Coronary artery (tissue), 2 donors: ENCODE results near the gene PRUNE2.
A peak's percentile ranks its signal among the peaks of the same experiment; 100 is the strongest.

Source experiments
- DNase-seq: peaks from one replicate; pipeline ENCODE4 v3.0.0-alpha.2; 2017; ENCODE audit warnings: low spot score
- H3K27ac ChIP-seq, 2 donors: fragments of 200-600 bp; sonication (generic); one replicate each; pipeline ENCODE4 v1.5.1; 2016 to 2019
- H3K4me3 ChIP-seq: fragments of 200-600 bp; sonication (generic); 2 replicates; pipeline ENCODE4 v1.5.1; 2016; ENCODE audit warnings: mild to moderate bottlenecking, moderate library complexity
- TF ChIP-seq, protein P1 (sequence below): fragments of 200-600 bp; sonication (generic); IDR thresholded peaks from one replicate; pipeline ENCODE4 v1.5.1; 2019; ENCODE audit warnings: antibody characterized with exemption

PRUNE2 gene

DNA sequence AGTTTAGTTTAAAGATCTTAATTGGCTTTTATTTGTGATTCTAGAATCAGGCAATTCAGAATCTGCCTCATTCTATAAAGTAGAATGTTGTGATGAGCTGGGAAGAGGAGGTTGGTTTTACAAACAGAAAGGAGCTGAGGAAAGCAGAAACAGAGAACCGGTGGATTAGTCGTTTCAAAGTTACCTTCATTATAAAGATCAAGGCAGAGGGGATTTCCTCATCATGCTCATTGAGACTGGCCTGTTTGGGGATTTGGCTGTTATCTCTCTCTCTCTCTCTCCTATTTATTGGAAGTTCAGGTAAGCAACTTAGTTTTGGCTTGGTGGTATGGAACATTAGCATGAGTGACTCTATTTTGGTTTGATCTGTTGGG lies 313.0 kb downstream of the PRUNE2 start:
- Histone ChIP-seq H3K4me3 (no peak overlapping the region), H3K27ac (no peak overlapping the region)
- DNase-seq = no peak
- TF ChIP-seq, protein P1, sequence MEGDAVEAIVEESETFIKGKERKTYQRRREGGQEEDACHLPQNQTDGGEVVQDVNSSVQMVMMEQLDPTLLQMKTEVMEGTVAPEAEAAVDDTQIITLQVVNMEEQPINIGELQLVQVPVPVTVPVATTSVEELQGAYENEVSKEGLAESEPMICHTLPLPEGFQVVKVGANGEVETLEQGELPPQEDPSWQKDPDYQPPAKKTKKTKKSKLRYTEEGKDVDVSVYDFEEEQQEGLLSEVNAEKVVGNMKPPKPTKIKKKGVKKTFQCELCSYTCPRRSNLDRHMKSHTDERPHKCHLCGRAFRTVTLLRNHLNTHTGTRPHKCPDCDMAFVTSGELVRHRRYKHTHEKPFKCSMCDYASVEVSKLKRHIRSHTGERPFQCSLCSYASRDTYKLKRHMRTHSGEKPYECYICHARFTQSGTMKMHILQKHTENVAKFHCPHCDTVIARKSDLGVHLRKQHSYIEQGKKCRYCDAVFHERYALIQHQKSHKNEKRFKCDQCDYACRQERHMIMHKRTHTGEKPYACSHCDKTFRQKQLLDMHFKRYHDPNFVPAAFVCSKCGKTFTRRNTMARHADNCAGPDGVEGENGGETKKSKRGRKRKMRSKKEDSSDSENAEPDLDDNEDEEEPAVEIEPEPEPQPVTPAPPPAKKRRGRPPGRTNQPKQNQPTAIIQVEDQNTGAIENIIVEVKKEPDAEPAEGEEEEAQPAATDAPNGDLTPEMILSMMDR = no peak

DNA sequence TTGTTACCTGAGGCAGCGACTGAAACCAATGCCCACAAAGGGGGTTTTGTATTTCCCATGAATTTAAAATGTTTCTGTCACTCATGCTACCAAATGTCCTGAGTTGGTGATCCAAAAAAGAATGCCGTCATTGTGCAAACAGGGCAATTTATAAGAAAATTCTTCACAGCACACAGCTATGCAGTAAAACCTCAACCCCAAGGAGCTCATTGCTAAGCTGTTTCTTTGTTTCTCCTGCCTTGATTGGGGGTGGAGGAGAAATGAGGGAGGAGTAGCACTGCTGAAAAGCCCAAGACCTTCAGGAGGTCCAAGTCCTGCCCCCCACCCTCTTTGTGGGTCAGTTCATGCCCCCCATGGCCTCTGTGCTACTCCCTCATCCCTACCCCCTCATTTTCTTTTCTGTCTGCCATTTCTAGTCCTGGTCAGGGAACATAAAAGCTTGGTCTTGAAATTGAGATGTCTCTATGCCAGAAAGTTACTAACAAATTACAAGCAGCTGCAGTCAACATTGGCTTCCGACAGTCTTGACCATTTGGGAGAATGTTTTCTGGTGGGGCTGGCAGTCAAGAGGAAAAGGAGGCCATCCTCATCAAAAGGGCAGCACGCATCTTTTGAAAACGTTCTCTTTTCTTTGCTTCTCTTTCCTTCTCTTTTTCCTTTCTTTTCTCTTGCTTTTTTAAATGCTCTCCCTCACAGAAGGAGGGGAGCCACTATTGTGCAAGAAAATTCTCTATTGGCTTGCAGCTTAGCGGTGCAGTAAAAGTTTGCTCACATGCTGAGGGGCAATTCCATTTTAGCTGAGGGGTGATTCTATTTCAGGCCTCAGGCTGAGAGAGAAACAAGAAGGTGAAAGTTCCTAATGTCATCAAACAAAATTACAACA lies 313.6 kb downstream of the PRUNE2 start:
- H3K4me3 ChIP-seq = no peak overlapping the region
- H3K27ac ChIP-seq = peak overlapping the region in 1 of 2 donors; percentile 13
- no peak for DNase-seq
- TF ChIP-seq, protein P1 = no peak

DNA sequence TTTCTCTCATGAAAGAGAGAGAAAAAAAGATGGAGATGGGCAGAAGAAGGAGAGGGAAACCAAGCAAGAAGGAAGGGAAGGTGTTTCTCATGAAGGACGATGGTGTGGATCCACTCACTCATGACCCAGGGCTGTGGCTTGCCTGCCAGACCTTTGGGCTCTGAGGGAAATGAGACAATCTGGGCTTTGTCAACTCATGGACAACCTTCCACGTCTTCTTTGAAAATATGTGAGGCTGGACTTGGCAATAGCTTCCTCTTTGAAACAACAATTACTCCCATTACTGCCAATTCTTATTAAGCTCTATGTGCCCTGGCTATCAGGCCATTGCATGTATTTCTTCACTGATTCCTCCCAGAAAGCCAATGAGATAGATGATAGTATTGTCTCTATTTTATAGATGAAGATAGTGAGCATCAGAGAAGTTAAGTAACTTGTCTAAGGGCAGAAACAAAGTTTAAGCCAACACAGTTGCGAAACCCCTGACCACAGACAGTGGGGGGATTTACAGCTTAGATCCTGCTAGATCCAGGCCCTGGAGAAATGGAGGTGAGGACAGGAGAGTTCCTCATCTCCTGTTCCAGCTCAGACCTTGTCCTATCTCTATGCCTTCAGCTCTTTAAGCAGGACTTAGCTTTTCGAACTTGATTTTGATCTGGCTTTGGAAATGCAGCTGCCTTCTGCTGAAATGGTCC lies 314.5 kb downstream of the PRUNE2 start:
- TF ChIP-seq, protein P1 = no peak
- no peak for DNase-seq
- Histone ChIP-seq H3K4me3 (no peak overlapping the region), H3K27ac (peak overlapping the region in 1 of 2 donors; percentile 13)

DNA sequence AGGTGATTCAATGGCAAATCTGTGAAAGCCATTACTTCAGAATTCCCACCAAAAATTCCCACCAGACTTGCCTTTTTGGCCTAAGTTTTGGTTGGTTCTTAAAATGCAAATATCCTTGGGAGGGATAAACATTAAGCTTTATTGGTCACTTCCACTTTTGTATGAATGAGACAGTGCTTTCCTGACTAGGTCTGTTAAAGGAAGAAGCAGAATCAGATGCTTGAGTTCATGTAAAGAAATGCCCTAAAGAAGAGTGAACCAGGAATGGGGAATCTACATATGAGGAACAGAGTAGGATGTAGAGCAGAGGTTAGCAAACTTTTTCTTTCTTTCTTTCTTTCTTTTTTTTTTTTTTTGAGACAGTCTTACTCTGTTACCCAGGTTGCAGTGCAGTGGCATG lies 317.6 kb downstream of the PRUNE2 start:
- TF ChIP-seq, protein P1 = no peak
- H3K4me3 ChIP-seq = no peak overlapping the region
- no peak for DNase-seq
- H3K27ac ChIP-seq = no peak overlapping the region

DNA sequence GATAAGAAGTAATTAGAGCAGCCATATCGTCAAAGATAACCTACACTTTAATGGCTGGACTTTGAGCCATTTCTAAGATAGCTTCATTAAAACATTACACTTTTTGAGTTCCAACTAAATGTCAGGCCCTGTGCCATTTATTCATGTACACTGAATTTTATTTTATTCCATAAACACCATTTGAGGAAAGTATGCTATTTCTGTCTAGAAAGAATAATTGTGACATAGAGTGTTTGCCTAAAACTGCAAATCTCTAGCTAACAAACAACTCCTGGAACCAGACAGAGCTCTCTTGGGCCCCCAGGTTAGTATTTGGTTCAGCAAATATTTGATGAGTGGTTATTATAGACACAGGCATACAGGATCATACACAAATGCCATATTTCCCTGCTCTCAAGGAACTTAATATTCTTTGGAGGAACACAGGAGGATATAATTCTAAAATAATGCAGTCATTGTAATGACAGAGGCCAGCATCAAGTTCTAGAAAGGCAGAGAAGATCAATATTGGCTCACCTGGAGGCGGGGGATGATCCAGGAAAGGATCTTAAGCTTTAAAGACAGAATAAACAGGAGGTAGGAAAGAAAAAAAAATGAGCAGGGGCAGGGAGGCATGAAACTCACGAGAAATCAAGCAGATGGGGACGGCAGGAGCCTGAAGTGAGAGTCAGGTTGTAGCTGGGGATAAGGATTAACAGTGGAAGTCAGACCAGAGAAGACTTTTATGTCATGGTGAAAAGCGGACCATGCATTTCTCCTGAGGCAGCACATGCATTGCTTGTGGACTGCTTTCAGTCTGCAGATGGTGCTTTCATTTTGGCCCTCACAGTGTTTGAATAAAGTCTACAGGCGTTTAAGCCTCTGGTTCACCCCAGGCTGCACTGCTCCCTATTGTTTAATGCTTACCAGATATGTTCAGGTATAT lies 319.3 kb downstream of the PRUNE2 start:
- no peak overlapping the region for H3K27ac ChIP-seq
- H3K4me3 ChIP-seq = no peak overlapping the region
- DNase-seq = no peak
- TF ChIP-seq, protein P1 = no peak

DNA sequence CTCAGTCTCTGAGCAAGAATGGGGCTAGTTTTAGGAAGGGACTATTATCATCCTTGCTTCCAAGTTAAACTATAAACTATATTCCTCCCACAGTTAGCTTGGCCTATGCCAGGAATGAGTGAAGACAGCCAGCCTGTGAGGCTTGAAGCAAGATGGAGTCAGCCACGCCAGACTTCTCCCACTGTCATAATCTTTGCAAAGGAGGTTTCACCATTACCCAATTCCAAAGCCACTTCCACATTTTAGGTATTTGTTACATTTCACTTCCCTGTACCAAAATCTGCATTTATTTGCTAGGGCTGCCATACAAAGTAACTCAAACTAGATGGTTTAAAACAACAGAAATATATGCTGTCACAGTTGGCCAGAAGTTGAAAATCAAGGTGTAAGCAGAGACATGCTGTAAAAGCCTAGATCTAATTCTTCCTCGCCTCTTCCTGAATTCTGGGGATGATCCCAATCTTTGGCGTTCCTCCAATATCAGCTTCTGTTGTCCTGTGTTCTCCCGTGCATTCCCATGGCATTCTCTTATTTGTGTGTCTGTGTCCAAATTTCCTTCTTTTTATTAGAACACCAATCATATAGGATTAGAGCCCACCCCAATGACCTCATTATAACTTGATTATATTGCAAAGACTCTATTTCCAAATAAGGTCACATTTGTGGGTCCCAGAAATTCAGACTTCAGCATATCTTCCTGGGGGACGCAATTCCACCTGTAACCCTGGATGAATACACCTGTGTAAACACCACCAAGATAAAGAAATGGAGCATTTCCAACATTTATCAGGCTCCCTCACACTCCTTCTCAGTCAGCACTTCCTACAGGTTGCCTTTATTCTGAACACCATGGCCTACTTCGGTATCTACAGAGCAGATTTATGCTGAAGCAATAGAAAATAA lies 320.2 kb downstream of the PRUNE2 start:
- no peak overlapping the region for H3K27ac ChIP-seq
- TF ChIP-seq, protein P1 = no peak
- no peak for DNase-seq
- H3K4me3 ChIP-seq = no peak overlapping the region
